CD4-positive, CD25-positive, alpha-beta regulatory T cell (primary cell): ENCODE measurements around the gene ATP2C2. TPM values are rescaled to one million over a fixed set of nuclear protein-coding genes. Genes with fewer than 3 reads are reported as not detected.
A peak's percentile ranks its signal among the peaks of the same experiment; 100 is the strongest.

ENCODE experiments used
- ATAC-seq, 2 donors: fragments of 150-1000 bp; cut with Tn5 transposase; one replicate each; pipeline ENCODE4 v1.10.0; 2021; ENCODE audit warnings: low read depth in 2 of 2, moderate number of reproducible peaks in 2 of 2, moderate library complexity in 1 of 2
- DNase-seq, 3 donors: peaks; one replicate each; pipeline versions ENCODE4 v3.0.0 to v3.0.0-alpha.2; 2012 to 2022; ENCODE audit warnings: mixed read lengths in 1 of 3
- H3K27ac ChIP-seq: one replicate; pipeline ENCODE4 v1.7.0; 2013; ENCODE audit warnings: mild to moderate bottlenecking, low read length; ENCODE audit not compliant: insufficient read depth, poor library complexity, severe bottlenecking
- H3K27me3 ChIP-seq: one replicate; pipeline ENCODE4 v1.7.0; 2013; ENCODE audit warnings: low read length; ENCODE audit not compliant: control insufficient read depth, insufficient read depth
- H3K36me3 ChIP-seq: one replicate; pipeline ENCODE4 v1.7.0; 2013; ENCODE audit warnings: mild to moderate bottlenecking, low read length, moderate library complexity; ENCODE audit not compliant: control insufficient read depth, insufficient read depth
- H3K4me1 ChIP-seq: 2 replicates; pipeline ENCODE4 v1.7.0; 2013; ENCODE audit warnings: mild to moderate bottlenecking, low read length; ENCODE audit not compliant: insufficient read depth, control insufficient read depth, poor library complexity, severe bottlenecking
- H3K4me3 ChIP-seq: one replicate; pipeline ENCODE4 v1.7.0; 2013; ENCODE audit warnings: low read depth, mild to moderate bottlenecking, low read length, moderate library complexity
- H3K9me3 ChIP-seq, 2 experiments: 1 replicate in 1 of 2; 2 replicates in 1 of 2; pipeline ENCODE4 v1.7.0; 2013; ENCODE audit warnings: low read length in 2 of 2, mild to moderate bottlenecking in 1 of 2, moderate library complexity in 1 of 2; ENCODE audit not compliant: control insufficient read depth in 2 of 2
- H3K27ac Mint-ChIP-seq, 3 donors: one replicate each; pipeline ENCODE4 v1.8.0; 2020 to 2022; ENCODE audit warnings: mild to moderate bottlenecking in 3 of 3, mixed read lengths in 3 of 3, moderate library complexity in 2 of 3
- H3K27me3 Mint-ChIP-seq: one replicate; pipeline ENCODE4 v1.8.0; 2022; ENCODE audit warnings: mild to moderate bottlenecking, mixed read lengths
- H3K36me3 Mint-ChIP-seq: one replicate; pipeline ENCODE4 v1.8.0; 2020; ENCODE audit warnings: mixed read lengths
- H3K4me1 Mint-ChIP-seq, 4 donors: one replicate each; pipeline ENCODE4 v1.8.0; 2020 to 2022; ENCODE audit warnings: mixed read lengths in 4 of 4, mild to moderate bottlenecking in 1 of 4
- H3K4me3 Mint-ChIP-seq, 4 donors: one replicate each; pipeline ENCODE4 v1.8.0; 2020 to 2022; ENCODE audit warnings: mild to moderate bottlenecking in 4 of 4, mixed read lengths in 4 of 4, moderate library complexity in 3 of 4
- H3K9me3 Mint-ChIP-seq, 7 donors: one replicate each; pipeline ENCODE4 v1.8.0; 2020 to 2022; ENCODE audit warnings: mixed read lengths in 7 of 7, mild to moderate bottlenecking in 3 of 7, moderate library complexity in 2 of 7
- polyA plus RNA-seq, 4 donors: library from polyadenylated mRNA; unstranded; fragments of 300-500 nt; fragmentation: Illumina TruSeq; gene quantifications; one replicate each; pipeline ENCODE4 v1.2.3, GENCODE V29; 2021
- total RNA-seq: library from RNA; stranded (reverse); gene quantifications from one replicate; pipeline ENCODE4 v1.2.3, GENCODE V29; 2022

The ATP2C2 gene
- total and polyA plus RNA-seq, 5 donors from 2014 or later, result 0.10 TPM; not detected in 4

DNA sequence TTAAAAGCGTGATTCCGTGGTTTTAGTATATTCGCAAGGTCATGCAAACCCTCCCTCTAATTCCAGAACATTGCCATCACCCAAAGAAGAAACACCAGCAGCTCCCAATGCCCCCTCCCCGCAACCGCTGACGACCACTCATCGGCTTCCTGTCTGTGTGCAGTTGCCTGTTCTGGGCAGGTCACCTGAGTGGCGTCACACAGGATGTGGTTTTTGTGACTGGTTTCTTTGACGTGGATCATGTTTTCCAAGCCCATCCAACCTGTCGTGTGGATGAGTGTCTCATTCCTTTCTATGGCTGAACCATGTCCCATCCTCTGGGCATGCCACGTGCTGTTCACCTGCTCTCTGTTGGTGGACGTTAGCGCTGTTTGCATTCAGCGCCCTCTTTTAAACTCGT is 8.2 kb upstream of the ATP2C2 start:
- Histone ChIP-seq H3K4me1 (no peaks in the 10 kb centered on the region), H3K27me3 (no peaks in the 10 kb centered on the region), H3K36me3 (no peaks in the 10 kb centered on the region), H3K4me3 (no peak overlapping the region), H3K27ac (no peak overlapping the region), H3K9me3 (no peaks in the 10 kb centered on the region)
- peak; percentile 5 to 71 (median 13) for DNase-seq
- peaks cover 10% of the 10 kb centered on the region for H3K27me3 Mint-ChIP-seq
- peak overlapping the region in 1 of 4 donors; percentile 49 for H3K4me3 Mint-ChIP-seq
- peak; percentile 39 to 76 for ATAC-seq
- peaks cover 0 to 25% (median 9%) of the 10 kb centered on the region in 4 donors for H3K4me1 Mint-ChIP-seq
- no peaks in the 10 kb centered on the region for H3K36me3 Mint-ChIP-seq
- H3K9me3 Mint-ChIP-seq, result peaks cover 0 to 4% (median 0%) of the 10 kb centered on the region in 7 donors
- peak overlapping the region; percentile 58 to 92 (median 81) for H3K27ac Mint-ChIP-seq

DNA sequence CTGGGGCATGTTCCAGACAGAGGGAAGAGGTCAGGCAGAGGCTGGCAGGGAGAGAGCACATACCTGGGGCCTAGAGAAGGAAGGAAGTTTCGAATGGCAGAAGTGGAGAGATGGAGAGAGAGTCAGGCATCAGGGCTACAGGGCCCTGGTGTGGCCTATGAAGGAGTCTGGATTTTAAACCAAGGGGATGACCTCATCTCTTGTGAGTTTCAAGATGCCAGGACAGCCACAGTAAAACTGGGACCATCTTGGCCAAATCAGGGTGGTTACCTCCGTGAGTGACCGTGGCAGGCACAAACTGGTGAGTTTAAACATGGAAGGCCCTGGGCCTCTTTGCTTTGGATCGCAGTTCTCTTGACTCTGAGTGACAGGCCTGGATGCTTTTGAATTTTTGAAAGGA is 7.6 kb upstream of the ATP2C2 start:
- ATAC-seq (no peak), DNase-seq (no peak)
- peaks cover 0 to 25% (median 9%) of the 10 kb centered on the region in 4 donors for H3K4me1 Mint-ChIP-seq
- Histone ChIP-seq H3K27ac (no peak overlapping the region), H3K4me3 (no peak overlapping the region), H3K9me3 (no peaks in the 10 kb centered on the region), H3K36me3 (no peaks in the 10 kb centered on the region), H3K27me3 (no peaks in the 10 kb centered on the region), H3K4me1 (no peaks in the 10 kb centered on the region)
- peaks cover 0 to 4% (median 0%) of the 10 kb centered on the region in 7 donors for H3K9me3 Mint-ChIP-seq
- H3K27ac Mint-ChIP-seq, result peak overlapping the region; percentile 58 to 92 (median 81)
- H3K36me3 Mint-ChIP-seq, result no peaks in the 10 kb centered on the region
- peaks cover 10% of the 10 kb centered on the region for H3K27me3 Mint-ChIP-seq
- H3K4me3 Mint-ChIP-seq, result no peak overlapping the region

DNA sequence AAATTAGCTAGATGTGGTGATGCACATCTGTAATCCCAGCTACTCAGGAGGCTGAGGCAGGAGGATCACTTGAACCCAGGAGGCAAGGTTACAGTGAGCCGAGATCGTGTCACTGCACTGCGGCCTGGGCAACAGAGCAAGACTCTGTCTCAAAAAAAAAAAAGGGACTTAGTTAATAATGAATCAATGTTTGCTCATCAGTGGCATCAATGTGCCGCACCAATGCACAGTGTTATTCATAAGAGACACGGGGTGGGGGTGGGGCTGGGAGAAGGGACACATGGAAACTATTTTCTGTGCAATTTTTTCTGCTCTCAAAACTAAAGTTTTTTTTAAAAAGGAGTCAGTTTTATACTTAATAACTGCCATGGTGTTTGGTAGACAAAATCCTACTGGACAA is 6.8 kb upstream of the ATP2C2 start:
- H3K36me3 Mint-ChIP-seq, result no peaks in the 10 kb centered on the region
- H3K9me3 ChIP-seq, result no peaks in the 10 kb centered on the region
- peaks cover 18% of the 10 kb centered on the region for H3K27me3 Mint-ChIP-seq
- ATAC-seq (no peak), DNase-seq (no peak)
- H3K9me3 Mint-ChIP-seq, result peaks cover 0 to 4% (median 0%) of the 10 kb centered on the region in 7 donors
- no peak overlapping the region for H3K4me3 Mint-ChIP-seq
- H3K4me1 Mint-ChIP-seq, result peaks cover 0 to 25% (median 9%) of the 10 kb centered on the region in 4 donors
- no peak overlapping the region for H3K27ac ChIP-seq
- no peaks in the 10 kb centered on the region for H3K36me3 ChIP-seq
- H3K4me3 ChIP-seq, result no peak overlapping the region
- H3K27ac Mint-ChIP-seq, result no peak overlapping the region
- H3K4me1 ChIP-seq, result no peaks in the 10 kb centered on the region
- peaks cover 2% of the 10 kb centered on the region for H3K27me3 ChIP-seq

DNA sequence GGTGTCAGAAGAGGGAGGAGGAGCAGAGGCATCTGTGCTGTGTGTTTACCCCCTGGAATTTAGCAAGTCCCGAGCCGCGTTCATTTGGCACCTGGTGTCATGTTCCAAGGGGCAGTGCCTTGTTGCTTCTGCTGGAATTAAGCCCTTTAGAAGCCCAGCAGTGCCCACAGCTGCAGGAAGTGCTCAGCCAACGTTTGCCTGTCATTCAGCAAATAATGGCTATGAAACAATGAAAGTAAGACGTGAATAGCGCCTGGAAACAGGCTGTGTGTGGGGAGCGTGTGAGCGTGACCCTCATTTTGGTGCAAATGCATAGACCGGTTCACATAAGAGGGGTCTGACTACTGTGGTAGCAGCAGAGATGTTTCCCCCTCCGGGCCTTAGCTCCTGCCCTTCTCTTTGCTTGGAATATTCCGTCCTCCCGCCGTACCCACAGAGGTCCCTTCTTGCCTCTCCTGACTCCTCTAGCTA is 5.8 kb upstream of the ATP2C2 start:
- Mint-ChIP-seq H3K4me3 (no peak overlapping the region), H3K4me1 (peaks cover 0 to 27% (median 9%) of the 10 kb centered on the region in 4 donors), H3K27me3 (peaks cover 25% of the 10 kb centered on the region), H3K9me3 (peaks cover 0 to 4% (median 0%) of the 10 kb centered on the region in 7 donors), H3K27ac (peak overlapping the region in 2 of 3 donors; percentile 20 to 25), H3K36me3 (no peaks in the 10 kb centered on the region)
- no peaks in the 10 kb centered on the region for H3K9me3 ChIP-seq
- DNase-seq (no peak), ATAC-seq (no peak)
- no peaks in the 10 kb centered on the region for H3K36me3 ChIP-seq
- H3K27me3 ChIP-seq, result peaks cover 4% of the 10 kb centered on the region
- H3K4me3 ChIP-seq, result no peak overlapping the region
- H3K27ac ChIP-seq, result no peak overlapping the region
- no peaks in the 10 kb centered on the region for H3K4me1 ChIP-seq

DNA sequence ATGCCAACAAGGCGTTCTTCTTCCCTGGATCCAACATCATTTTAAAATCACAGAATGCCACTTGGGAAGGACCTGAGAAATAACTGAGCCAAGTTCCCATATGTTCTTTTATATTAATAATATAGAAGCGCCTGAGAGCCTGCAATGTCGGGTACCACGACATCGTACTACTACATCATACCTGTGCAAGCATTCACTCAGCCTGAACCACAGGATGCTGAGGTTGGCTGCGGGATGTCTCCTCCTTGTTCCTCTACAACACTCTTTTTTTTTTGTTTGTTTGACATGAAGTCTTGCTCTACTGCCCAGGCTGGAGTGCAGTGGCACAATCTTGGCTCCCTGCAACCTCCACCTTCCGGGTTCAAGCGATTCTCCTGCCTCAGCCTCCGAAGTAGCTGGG is 2.1 kb upstream of the ATP2C2 start:
- peaks cover 0 to 4% (median 0%) of the 10 kb centered on the region in 7 donors for H3K9me3 Mint-ChIP-seq
- H3K36me3 Mint-ChIP-seq, result no peaks in the 10 kb centered on the region
- DNase-seq (no peak), ATAC-seq (no peak)
- peaks cover 45% of the 10 kb centered on the region for H3K27me3 Mint-ChIP-seq
- peaks cover 0 to 18% (median 2%) of the 10 kb centered on the region in 4 donors for H3K4me1 Mint-ChIP-seq
- Histone ChIP-seq H3K4me1 (peaks cover 4% of the 10 kb centered on the region), H3K9me3 (no peaks in the 10 kb centered on the region), H3K27ac (no peak overlapping the region), H3K36me3 (no peaks in the 10 kb centered on the region), H3K4me3 (no peak overlapping the region), H3K27me3 (peaks cover 16% of the 10 kb centered on the region)
- no peak overlapping the region for H3K27ac Mint-ChIP-seq
- no peak overlapping the region for H3K4me3 Mint-ChIP-seq

DNA sequence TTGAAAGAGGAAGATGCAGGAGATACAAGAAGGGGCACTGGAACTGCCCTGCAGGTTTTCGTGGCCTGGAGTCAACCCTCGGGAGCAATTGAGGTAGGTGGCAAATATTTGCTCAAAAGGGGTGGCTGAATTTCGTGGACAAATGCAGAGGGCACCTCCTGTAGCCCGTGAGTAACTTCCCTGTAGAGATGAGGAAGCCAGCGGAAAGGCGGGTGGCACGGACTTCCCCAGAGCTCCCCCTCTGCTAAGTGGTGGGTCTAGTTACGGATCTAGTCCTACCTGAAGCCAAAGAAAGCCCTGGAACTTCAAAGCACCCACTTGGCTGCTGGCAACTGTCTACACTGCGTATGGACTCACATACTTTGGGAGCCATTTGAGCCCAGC is 1.0 kb upstream of the ATP2C2 start:
- Histone ChIP-seq H3K4me1 (peaks cover 4% of the 10 kb centered on the region), H3K27me3 (peaks cover 16% of the 10 kb centered on the region), H3K4me3 (no peak overlapping the region), H3K9me3 (no peaks in the 10 kb centered on the region), H3K36me3 (no peaks in the 10 kb centered on the region), H3K27ac (no peak overlapping the region)
- Mint-ChIP-seq H3K4me3 (peak overlapping the region in 1 of 4 donors; percentile 41), H3K4me1 (peaks cover 0 to 18% (median 2%) of the 10 kb centered on the region in 4 donors), H3K27ac (no peak overlapping the region), H3K36me3 (no peaks in the 10 kb centered on the region), H3K27me3 (peaks cover 51% of the 10 kb centered on the region), H3K9me3 (peaks cover 0 to 2% (median 0%) of the 10 kb centered on the region in 7 donors)
- DNase-seq, result no peak
- ATAC-seq, result no peak

DNA sequence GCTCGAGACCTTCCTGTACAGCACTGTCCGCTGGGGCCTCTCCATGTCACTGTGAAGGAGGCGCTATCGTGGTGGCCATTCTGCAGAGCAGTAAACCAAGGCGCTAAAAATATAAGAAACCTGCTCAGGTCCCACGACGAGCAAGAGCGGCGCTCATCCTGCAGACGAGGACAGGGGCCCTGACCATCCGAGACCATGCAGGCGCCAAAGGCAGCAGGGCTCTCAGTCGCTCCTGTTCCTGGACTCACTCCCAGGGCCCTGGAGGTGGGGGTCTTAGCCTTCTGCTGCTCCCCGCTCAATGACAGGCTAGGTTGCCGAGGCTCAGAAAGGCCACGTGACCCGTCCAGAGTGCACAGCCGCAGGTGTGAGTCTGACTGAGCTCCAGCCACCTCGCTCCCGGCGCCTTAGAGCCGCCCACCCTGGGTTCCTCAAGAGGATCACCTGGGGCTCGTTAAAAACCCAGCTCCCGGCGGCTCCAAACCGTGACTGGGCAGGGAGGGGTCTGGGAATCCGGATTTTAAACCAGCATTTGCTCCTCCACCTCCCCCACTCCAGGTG is 509 bp upstream of the ATP2C2 start:
- no peak for DNase-seq
- no peaks in the 10 kb centered on the region for H3K36me3 ChIP-seq
- ATAC-seq, result no peak
- H3K27me3 ChIP-seq, result peaks cover 16% of the 10 kb centered on the region
- H3K27ac Mint-ChIP-seq, result no peak overlapping the region
- H3K27me3 Mint-ChIP-seq, result peaks cover 54% of the 10 kb centered on the region
- no peak overlapping the region for H3K4me3 ChIP-seq
- H3K27ac ChIP-seq, result no peak overlapping the region
- H3K4me1 Mint-ChIP-seq, result peaks cover 0 to 18% (median 2%) of the 10 kb centered on the region in 4 donors
- H3K9me3 Mint-ChIP-seq, result peaks cover 0 to 2% (median 0%) of the 10 kb centered on the region in 7 donors
- H3K4me1 ChIP-seq, result peaks cover 4% of the 10 kb centered on the region
- no peaks in the 10 kb centered on the region for H3K9me3 ChIP-seq
- no peaks in the 10 kb centered on the region for H3K36me3 Mint-ChIP-seq
- H3K4me3 Mint-ChIP-seq, result peak overlapping the region in 1 of 4 donors; percentile 41

DNA sequence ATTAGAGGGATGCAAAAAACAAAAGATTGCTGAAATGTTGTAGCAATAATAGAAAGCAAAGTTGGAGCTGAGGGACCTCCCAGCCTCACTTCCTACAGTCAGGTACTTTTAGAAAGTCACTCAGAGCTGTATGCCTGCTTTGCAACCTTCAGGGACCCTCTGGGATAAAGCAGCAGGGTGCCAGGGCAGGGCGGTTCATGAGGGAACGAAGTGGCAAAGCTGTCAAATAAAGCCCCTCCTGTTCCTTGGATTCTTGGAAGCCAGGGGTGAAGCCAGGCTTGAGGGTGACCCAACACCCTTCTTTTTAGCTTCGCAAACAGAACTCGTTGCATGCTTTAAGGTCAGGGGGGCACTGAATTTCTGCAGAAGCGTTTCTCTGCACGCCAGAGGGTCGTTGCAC is 767 bp downstream of the ATP2C2 start:
- ATAC-seq (no peak), DNase-seq (no peak)
- Histone ChIP-seq H3K27ac (no peak overlapping the region), H3K4me3 (no peak overlapping the region), H3K4me1 (peaks cover 4% of the 10 kb centered on the region), H3K36me3 (no peaks in the 10 kb centered on the region), H3K27me3 (peaks cover 16% of the 10 kb centered on the region), H3K9me3 (no peaks in the 10 kb centered on the region)
- Mint-ChIP-seq H3K9me3 (peaks cover 0 to 2% (median 0%) of the 10 kb centered on the region in 7 donors), H3K27ac (no peak overlapping the region), H3K4me1 (peaks cover 0 to 18% (median 2%) of the 10 kb centered on the region in 4 donors), H3K4me3 (no peak overlapping the region), H3K36me3 (no peaks in the 10 kb centered on the region), H3K27me3 (peaks cover 58% of the 10 kb centered on the region)
